ENCODE results near the gene PITX2. TPM values are rescaled to one million over a fixed set of nuclear protein-coding genes. Genes with fewer than 3 reads are reported as not detected.

Gene PITX2
- total RNA-seq, 2 experiments from 2014 or later: 0.09 TPM; not detected in 1

DNA sequence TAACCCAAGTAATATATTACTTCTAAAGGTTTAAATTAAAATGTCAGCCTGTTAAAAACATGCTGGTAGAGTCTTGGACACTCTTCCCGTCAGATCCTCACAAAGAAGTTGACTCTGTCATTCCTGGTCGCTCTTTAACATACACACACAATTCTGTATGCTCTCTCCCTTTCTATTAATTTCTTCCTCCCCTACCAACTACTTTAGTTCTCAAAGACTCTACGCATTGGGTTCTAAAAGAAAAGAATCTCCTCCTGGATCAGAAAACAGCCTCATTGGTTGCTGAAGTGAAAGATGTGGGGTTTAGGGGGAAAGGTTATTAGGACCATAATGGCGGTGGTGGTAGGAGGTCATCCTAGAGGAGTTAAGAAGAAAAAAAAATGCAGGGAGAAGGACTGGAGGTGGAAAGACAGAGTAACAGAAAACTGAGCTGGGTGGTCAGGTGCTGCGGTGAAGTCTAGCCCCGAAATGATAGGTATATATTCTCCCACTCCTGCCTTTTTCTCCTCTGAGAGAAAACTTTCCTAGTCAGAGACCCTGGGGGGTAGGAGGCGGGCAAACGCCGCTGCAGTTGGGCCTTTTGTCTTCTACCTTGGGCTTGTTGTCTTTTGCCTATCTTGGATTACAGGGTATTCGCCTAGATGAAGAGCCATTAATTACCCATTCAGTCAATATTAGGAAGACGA is 5.2 kb upstream of the PITX2 start:
- Mint-ChIP-seq H3K27me3 (peaks cover 89% of the 10 kb centered on the region), H3K36me3 (ENCODE audit: low read depth) (peaks cover 5% of the 10 kb centered on the region), H3K9me3 (ENCODE audit: low read depth) (peaks cover 2% of the 10 kb centered on the region), H3K4me1 (peaks cover 19% of the 10 kb centered on the region), H3K4me3 (no peak overlapping the region), H3K27ac (no peak overlapping the region)
- ATAC-seq: no peak
- ChIA-PET POLR2A (no interaction called here), CTCF (interaction anchor here (0.6 to 0.8 kb wide), 2 partner anchors 219 to 618 kb away, joined by 3 read pairs; no protein-coding TSS in a partner anchor)
- intact Hi-C loops (cut with DNase I, micrococcal nuclease): loop anchor here in 1 of 2 experiments (5.0 kb wide), 1 partner anchor 1894 kb away; no protein-coding TSS in a partner anchor
- no peak for DNase-seq

DNA sequence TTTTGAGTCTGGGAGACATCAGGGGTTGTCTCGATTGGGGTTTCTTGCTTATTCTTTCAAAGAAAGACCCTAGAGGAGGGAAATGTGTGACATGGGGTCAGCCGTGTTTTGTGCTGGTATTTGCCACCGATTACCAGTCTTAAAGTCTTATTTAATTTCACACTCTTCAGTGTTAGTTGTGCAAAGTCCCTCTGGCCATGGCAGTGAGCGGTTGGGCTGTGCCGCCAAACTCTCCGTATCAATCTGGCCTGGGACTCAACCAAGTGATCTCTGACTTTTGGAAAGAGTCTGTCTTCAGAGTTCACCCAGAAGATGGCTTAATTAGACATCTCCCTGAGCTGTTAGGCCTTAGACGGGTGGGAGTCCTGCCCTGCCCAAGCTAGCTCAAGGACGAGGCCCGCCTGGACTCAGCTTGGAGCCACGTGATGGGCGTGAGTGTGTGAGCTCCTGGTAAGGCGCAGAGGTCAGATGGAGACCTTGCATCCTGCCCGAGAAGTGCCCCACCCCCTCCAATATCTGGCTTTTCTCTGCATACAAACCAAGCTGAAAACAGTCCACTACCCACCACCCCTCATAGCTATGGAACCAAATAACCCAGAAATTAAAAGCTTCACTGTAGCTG is 3.8 kb upstream of the PITX2 start:
- H3K27ac Mint-ChIP-seq: no peak overlapping the region
- ChIA-PET POLR2A (no interaction called here), CTCF (no interaction called here)
- DNase-seq (no peak), ATAC-seq (no peak)
- H3K4me1 Mint-ChIP-seq: peaks cover 20% of the 10 kb centered on the region
- peaks cover 88% of the 10 kb centered on the region for H3K27me3 Mint-ChIP-seq
- intact Hi-C loops (cut with DNase I, micrococcal nuclease): loop anchor here in 1 of 2 experiments (5.0 kb wide), 1 partner anchor 1896 kb away; no protein-coding TSS in a partner anchor
- H3K4me3 Mint-ChIP-seq: no peak overlapping the region
- H3K9me3 Mint-ChIP-seq (ENCODE audit: low read depth): peaks cover 2% of the 10 kb centered on the region
- peaks cover 6% of the 10 kb centered on the region for H3K36me3 Mint-ChIP-seq (ENCODE audit: low read depth)

DNA sequence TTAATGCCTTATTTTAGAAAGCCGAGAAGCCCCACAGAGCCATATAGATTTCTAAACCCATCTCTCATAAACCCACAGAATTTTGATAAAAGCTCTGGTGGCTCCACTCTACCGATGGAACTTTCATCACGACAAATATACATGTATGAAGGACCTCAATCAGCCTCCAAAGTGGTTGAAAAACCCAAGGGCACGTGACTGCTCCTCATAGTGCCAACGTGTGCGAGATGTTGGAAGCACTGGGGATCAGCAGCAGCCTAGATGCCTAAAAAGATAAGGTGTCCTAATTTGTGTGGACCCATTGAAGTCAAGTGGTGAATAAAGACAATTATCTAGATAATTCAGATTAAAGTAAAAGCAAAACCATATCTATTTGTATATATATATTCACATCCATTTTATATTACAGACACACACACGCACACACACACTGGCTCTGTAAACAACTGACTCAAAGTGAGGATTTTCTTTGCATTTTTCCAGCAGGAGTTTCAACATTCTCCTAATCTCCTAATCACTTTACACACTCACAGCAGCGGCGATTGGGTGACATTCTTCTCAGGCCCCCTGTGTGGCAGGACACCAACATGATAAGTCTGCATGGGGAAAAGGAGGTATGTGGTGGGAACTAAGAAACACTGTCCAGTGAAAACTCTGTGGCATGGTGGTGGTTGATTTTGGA is 2.8 kb upstream of the PITX2 start:
- H3K36me3 Mint-ChIP-seq (ENCODE audit: low read depth): peaks cover 6% of the 10 kb centered on the region
- peaks cover 23% of the 10 kb centered on the region for H3K4me1 Mint-ChIP-seq
- DNase-seq: no peak
- H3K9me3 Mint-ChIP-seq (ENCODE audit: low read depth): peaks cover 2% of the 10 kb centered on the region
- ChIA-PET CTCF (interaction anchor here (2.1 kb wide), 1 partner anchor 10 kb away, joined by 8 read pairs; no protein-coding TSS in a partner anchor), POLR2A (no interaction called here)
- H3K27ac Mint-ChIP-seq: no peak overlapping the region
- intact Hi-C loops (cut with DNase I, micrococcal nuclease): loop anchor here in 1 of 2 experiments (5.0 kb wide), 1 partner anchor 1897 kb away; no protein-coding TSS in a partner anchor
- H3K27me3 Mint-ChIP-seq: peaks cover 88% of the 10 kb centered on the region
- no peak overlapping the region for H3K4me3 Mint-ChIP-seq
- no peak for ATAC-seq

DNA sequence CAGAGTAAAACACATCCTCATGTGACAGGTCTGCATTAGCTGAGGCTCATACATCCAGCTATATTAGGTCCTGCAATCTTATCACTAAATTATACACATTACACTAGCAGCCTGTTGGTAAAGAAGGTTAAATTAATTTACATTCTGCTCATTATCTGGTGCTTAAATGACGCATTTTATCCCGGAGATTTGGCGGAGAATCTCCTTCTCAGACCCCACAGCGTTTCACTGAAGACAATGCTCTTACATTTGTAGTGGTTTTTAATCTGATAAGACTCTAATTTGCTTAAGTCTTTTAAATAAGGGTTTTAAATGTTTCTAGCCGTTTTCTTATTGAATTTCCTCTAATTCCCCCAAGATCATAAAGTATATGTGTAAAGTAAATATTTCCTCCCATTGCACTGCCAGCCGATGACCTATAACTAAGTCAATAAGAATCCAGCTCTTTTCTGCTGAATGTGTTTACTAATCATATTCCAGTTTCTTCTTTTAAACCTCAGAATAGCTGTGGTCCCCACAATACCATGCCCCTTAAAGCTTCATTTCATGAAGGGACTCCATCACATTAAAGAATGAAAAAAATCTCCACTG is 2.1 kb upstream of the PITX2 start:
- CTCF ChIA-PET: interaction anchor here (2.1 kb wide), 1 partner anchor 9 kb away, joined by 8 read pairs; no protein-coding TSS in a partner anchor
- intact Hi-C loops (cut with DNase I, micrococcal nuclease): loop anchor here (5.0 kb wide), 1 partner anchor 1897 kb away; no protein-coding TSS in a partner anchor

DNA sequence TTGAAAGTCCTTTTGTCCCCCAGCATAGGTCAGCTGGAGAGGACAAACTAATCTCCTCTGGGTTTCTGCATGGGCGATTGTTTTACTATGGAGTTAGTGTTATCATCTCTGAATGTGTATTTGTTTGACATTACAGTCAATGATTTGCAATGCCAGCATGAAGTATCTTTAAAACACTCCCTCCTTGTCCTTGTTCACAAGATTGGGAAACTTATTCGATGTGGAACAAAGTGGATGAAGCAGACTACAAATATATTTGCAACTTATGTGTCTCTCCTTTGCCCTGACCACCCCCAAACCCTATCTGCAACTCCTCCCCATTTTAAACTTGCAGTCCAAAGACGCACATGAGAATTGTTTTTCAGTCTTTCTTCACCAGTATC is 1.5 kb upstream of the PITX2 start:
- intact Hi-C loops (cut with DNase I, micrococcal nuclease): loop anchor here in 1 of 2 experiments (5.0 kb wide), 1 partner anchor 1898 kb away; no protein-coding TSS in a partner anchor
- H3K27ac Mint-ChIP-seq: no peak overlapping the region
- H3K4me1 Mint-ChIP-seq: peaks cover 31% of the 10 kb centered on the region
- no peaks in the 10 kb centered on the region for H3K9me3 Mint-ChIP-seq (ENCODE audit: low read depth)
- peaks cover 91% of the 10 kb centered on the region for H3K27me3 Mint-ChIP-seq
- ATAC-seq: no peak
- ChIA-PET CTCF (interaction anchor here (2.1 kb wide), 1 partner anchor 8 kb away, joined by 8 read pairs; no protein-coding TSS in a partner anchor), POLR2A (no interaction called here)
- no peak overlapping the region for H3K4me3 Mint-ChIP-seq
- no peak for DNase-seq
- H3K36me3 Mint-ChIP-seq (ENCODE audit: low read depth): peaks cover 6% of the 10 kb centered on the region

More for the DNA sequence above, 2.1 kb upstream of the PITX2 start:
- Mint-ChIP-seq H3K27me3 (peaks cover 88% of the 10 kb centered on the region), H3K27ac (no peak overlapping the region), H3K4me1 (peaks cover 26% of the 10 kb centered on the region), H3K36me3 (ENCODE audit: low read depth) (peaks cover 6% of the 10 kb centered on the region), H3K9me3 (ENCODE audit: low read depth) (peaks cover 2% of the 10 kb centered on the region), H3K4me3 (no peak overlapping the region)
- POLR2A ChIA-PET: no interaction called here
- DNase-seq (no peak), ATAC-seq (no peak)

DNA sequence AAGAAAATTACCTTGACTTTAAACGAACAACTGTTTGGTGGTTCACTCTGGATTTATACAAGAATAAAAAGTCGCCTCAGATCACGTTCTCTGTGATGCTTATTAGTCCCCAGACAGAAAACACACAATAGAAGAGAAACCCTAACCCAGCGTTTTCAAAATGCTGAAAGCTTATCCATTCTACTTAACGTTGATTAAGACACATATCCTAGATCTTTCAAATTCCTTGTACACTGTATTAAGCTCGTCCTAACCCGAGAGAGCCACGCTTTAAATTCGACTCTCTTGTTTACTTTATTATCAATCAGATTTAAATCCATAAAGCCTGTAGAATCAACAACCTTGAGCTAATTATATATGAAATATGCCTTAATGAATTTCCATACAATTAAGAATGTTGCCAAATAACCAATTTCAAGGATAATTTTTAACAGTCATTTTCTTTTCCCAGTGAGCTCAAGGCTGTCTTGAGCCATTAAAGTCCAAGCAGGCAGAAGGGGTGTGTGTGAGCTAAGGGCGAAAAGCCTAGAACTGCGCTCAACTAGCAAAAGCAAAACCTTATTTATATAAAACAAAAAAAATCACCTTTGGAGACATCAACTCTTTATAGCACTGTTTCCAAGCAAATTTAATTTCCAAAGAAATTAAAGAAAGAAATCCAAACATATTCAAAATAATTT is 981 bp upstream of the PITX2 start:
- H3K9me3 Mint-ChIP-seq (ENCODE audit: low read depth): no peaks in the 10 kb centered on the region
- no peak for DNase-seq
- intact Hi-C loops (cut with DNase I, micrococcal nuclease): loop anchor here in 1 of 2 experiments (1.0 to 5.0 kb wide), 2 partner anchors 8 to 1898 kb away; no protein-coding TSS in a partner anchor
- peaks cover 35% of the 10 kb centered on the region for H3K4me1 Mint-ChIP-seq
- ChIA-PET CTCF (interaction anchor here (2.1 kb wide), 1 partner anchor 8 kb away, joined by 8 read pairs; no protein-coding TSS in a partner anchor), POLR2A (no interaction called here)
- H3K27me3 Mint-ChIP-seq: peaks cover 90% of the 10 kb centered on the region
- peak overlapping the region; percentile 57 for H3K4me3 Mint-ChIP-seq
- peaks cover 6% of the 10 kb centered on the region for H3K36me3 Mint-ChIP-seq (ENCODE audit: low read depth)
- ATAC-seq: no peak
- H3K27ac Mint-ChIP-seq: no peak overlapping the region

DNA sequence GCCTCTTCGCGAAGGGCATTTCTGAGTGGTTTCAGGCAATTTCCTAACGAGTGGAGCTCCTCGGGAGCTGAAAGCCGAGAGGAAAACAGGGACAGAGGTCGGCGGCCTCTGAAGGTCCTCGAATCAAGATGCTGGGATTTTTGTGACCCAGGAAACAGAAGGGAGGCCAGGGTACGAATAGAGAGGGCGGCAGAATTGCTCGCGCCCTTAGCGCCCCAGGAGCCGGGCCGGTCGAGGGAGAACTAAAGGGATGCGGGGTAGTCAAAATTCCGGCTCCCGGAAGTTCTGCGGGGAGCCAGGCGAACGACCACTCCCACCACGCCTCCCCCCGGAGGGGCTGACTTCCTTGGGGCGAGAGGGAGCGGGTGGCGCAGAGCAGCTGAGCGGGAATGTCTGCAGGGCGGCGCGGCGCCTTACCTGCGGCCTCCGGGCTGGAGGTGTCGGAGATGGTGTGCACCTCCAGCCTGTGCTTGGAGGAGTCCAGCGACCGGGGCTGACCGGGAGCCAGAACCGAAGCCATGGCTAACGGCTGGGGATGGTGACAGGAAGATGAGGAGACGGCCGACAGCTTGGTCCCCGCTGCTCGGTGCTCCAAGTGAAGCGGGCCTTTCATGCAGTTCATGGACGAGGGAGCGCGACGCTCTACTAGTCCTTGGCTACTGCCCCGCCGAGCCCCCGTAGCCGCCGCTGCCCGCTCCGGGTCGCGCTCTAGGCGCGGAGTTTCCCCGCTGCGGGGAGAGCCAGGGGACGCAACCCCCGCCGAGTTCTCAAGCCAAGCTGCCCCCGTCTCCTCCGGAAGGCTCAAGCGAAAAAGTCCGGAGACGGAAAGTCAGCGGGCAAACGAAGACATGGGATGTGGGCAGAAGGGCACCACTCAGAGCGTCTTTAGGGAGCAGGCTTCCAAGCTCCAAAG is 782 bp downstream of the PITX2 start:
- CTCF ChIA-PET: interaction anchor here (0.6 to 1.1 kb wide), 2 partner anchors 28 to 30 kb away, joined by 3 to 4 read pairs; no protein-coding TSS in a partner anchor

DNA sequence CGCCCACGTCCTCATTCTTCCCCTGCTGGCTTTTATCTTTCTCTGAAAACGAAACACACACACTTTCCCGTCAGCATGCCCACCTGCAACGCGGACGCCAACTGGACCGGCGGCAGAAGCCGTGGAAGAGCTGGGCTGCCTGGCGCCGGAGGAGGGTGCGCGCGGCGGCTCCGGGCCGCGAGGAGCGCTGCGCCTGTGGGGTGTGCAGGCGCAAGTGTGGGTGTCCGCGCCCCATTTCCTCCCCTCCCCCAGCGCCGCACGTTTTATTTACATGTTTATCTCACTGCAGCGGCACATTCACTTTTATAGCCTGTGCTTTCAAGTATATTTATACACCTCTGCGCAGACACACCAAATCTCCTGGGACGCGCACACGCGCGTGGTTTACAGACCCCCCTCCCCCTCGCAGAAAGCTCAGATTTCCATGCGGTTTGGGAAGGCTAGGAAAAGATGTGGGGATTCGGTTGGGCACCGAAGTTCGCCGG is 1.5 kb downstream of the PITX2 start:
- H3K27ac Mint-ChIP-seq: no peak overlapping the region
- ATAC-seq: no peak
- DNase-seq: no peak
- ChIA-PET CTCF (interaction anchor here (0.6 to 1.1 kb wide), 2 partner anchors 29 kb away, joined by 3 to 4 read pairs; no protein-coding TSS in a partner anchor), POLR2A (interaction anchor here (0.6 kb wide), 2 partner anchors 9 to 11 kb away, joined by 3 read pairs; no protein-coding TSS in a partner anchor)
- intact Hi-C loops (cut with DNase I, micrococcal nuclease): loop anchor here in 1 of 2 experiments (5.0 kb wide), 1 partner anchor 1901 kb away; no protein-coding TSS in a partner anchor
- H3K36me3 Mint-ChIP-seq (ENCODE audit: low read depth): peaks cover 6% of the 10 kb centered on the region
- H3K4me3 Mint-ChIP-seq: peak overlapping the region; percentile 23
- H3K4me1 Mint-ChIP-seq: peaks cover 43% of the 10 kb centered on the region
- H3K9me3 Mint-ChIP-seq (ENCODE audit: low read depth): no peaks in the 10 kb centered on the region
- peaks cover 87% of the 10 kb centered on the region for H3K27me3 Mint-ChIP-seq

More for the DNA sequence above, 782 bp downstream of the PITX2 start:
- H3K4me1 Mint-ChIP-seq: peaks cover 43% of the 10 kb centered on the region
- DNase-seq: no peak
- peaks cover 6% of the 10 kb centered on the region for H3K36me3 Mint-ChIP-seq (ENCODE audit: low read depth)
- no peaks in the 10 kb centered on the region for H3K9me3 Mint-ChIP-seq (ENCODE audit: low read depth)
- H3K27me3 Mint-ChIP-seq: peaks cover 88% of the 10 kb centered on the region
- intact Hi-C loops (cut with DNase I, micrococcal nuclease): loop anchor here in 1 of 2 experiments (5.0 kb wide), 1 partner anchor 1900 kb away; no protein-coding TSS in a partner anchor
- H3K4me3 Mint-ChIP-seq: peak overlapping the region; percentile 57
- POLR2A ChIA-PET: interaction anchor here (0.6 kb wide), 2 partner anchors 10 to 11 kb away, joined by 3 read pairs; no protein-coding TSS in a partner anchor
- no peak for ATAC-seq
- peak overlapping the region; percentile 41 for H3K27ac Mint-ChIP-seq

DNA sequence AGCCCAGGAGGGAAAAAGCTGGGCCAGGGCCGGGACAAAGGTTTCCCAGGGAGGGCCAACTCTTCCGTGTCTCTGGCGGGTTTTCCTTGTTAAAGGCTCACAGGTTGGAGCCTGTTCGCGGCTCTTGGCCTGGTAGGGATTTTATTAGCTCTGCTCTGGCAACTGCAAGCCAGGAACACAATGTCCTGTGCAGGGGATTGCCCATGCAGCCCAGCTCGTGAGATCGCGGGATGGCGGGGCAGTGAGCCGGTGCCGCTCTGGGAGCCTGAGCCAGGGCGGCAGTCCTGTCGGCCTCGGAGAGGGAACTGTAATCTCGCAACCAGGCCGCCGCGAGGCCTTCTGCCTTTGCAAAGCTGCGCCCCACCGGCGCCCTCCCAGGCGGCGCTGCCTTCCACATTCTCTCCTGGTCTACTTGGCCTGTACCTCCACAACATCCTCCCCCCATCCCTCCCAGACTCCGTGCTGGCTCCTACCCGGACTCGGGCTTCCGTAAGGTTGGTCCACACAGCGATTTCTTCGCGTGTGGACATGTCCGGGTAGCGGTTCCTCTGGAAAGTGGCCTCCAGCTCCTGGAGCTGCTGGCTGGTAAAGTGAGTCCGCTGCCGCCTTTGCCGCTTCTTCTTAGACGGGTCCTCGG is 2.1 kb downstream of the PITX2 start:
- CTCF ChIA-PET: interaction anchor here (1.1 kb wide), 1 partner anchor 29 kb away, joined by 4 read pairs; no protein-coding TSS in a partner anchor
- H3K4me3 Mint-ChIP-seq: peak overlapping the region; percentile 23
- peak; percentile 57 for DNase-seq

More for the DNA sequence above, 2.1 kb downstream of the PITX2 start:
- no peak for ATAC-seq
- POLR2A ChIA-PET: interaction anchor here (0.6 kb wide), 1 partner anchor 9 kb away, joined by 3 read pairs; no protein-coding TSS in a partner anchor
- no peaks in the 10 kb centered on the region for H3K9me3 Mint-ChIP-seq (ENCODE audit: low read depth)
- intact Hi-C loops (cut with DNase I, micrococcal nuclease): loop anchor here in 1 of 2 experiments (5.0 kb wide), 1 partner anchor 1901 kb away; no protein-coding TSS in a partner anchor
- H3K36me3 Mint-ChIP-seq (ENCODE audit: low read depth): peaks cover 6% of the 10 kb centered on the region
- H3K4me1 Mint-ChIP-seq: peaks cover 46% of the 10 kb centered on the region
- H3K27me3 Mint-ChIP-seq: peaks cover 87% of the 10 kb centered on the region
- no peak overlapping the region for H3K27ac Mint-ChIP-seq
